Astrocyte (in vitro differentiated cells and primary cell): Measurements from ENCODE around the gene ZNF274.

ENCODE experiments used
- EZH2 ChIP-seq: IDR thresholded peaks from 2 replicates; pipeline ENCODE4 v1.6.1; 2012; ENCODE audit warnings: mild to moderate bottlenecking, low read length, inconsistent platforms; ENCODE audit not compliant: insufficient read depth
- TF ChIP-seq, protein P1 (sequence below): IDR thresholded peaks from 2 replicates; pipeline ENCODE4 v1.5.1; 2011; ENCODE audit warnings: low read depth, mild to moderate bottlenecking, inconsistent platforms, low read length, moderate library complexity; ENCODE audit not compliant: insufficient read depth

DNA sequence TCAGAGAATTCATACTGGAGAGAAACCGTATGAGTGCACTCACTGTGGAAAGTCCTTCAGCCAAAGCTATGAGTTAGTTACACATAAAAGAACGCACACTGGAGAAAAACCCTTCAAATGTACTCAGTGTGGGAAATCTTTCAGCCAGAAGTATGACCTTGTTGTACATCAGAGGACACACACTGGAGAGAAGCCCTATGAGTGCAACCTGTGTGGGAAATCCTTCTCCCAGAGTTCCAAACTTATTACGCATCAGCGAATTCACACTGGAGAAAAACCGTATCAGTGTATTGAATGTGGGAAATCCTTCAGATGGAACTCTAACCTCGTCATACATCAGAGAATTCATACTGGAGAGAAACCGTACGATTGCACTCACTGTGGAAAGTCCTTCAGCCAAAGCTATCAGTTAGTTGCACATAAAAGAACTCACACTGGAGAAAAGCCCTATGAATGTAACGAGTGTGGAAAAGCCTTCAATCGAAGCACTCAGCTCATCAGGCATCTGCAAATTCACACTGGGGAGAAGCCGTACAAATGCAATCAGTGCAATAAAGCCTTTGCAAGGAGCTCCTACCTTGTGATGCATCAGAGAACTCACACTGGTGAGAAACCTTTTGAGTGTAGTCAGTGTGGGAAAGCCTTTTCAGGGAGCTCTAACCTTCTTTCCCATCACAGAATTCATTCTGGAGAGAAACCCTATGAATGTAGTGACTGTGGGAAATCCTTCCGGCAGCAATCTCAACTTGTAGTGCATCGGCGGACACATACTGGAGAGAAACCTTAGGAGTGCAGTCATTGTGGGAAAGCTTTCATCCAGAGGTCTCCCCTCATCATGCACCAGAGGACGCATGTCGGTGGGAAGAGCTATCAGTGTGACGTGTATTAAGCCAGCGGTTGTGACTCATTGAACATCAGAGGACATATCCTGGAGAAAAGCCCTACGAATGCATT lies 79.4 kb downstream of the ZNF274 start:
- TF ChIP-seq, protein P1, sequence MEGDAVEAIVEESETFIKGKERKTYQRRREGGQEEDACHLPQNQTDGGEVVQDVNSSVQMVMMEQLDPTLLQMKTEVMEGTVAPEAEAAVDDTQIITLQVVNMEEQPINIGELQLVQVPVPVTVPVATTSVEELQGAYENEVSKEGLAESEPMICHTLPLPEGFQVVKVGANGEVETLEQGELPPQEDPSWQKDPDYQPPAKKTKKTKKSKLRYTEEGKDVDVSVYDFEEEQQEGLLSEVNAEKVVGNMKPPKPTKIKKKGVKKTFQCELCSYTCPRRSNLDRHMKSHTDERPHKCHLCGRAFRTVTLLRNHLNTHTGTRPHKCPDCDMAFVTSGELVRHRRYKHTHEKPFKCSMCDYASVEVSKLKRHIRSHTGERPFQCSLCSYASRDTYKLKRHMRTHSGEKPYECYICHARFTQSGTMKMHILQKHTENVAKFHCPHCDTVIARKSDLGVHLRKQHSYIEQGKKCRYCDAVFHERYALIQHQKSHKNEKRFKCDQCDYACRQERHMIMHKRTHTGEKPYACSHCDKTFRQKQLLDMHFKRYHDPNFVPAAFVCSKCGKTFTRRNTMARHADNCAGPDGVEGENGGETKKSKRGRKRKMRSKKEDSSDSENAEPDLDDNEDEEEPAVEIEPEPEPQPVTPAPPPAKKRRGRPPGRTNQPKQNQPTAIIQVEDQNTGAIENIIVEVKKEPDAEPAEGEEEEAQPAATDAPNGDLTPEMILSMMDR = no peak
- no peak for TF ChIP-seq EZH2
